A549 (cell line): ENCODE results near the gene CIAO2A.

Source experiments
- CTCF ChIP-seq: fragments of >200 bp; sonication (Bioruptor Twin); formaldehyde crosslinking; IDR thresholded peaks from 3 replicates; pipeline ENCODE4 v1.5.1; 2016
- EP300 ChIP-seq, 2 experiments: fragments of >200 bp; sonication (Bioruptor Twin); formaldehyde crosslinking; IDR thresholded peaks; 2 replicates in 1 of 2; 3 replicates in 1 of 2; pipeline ENCODE4 v1.6.1; 2016 to 2017
- ZSCAN20 ChIP-seq: fragments of 250-450 bp; sonication (Bioruptor Pico); IDR thresholded peaks from 2 replicates; pipeline ENCODE4 v1.8.0; 2022; ENCODE audit warnings: mild to moderate bottlenecking, moderate library complexity

GRCh38 chr15:64132217-64132616, 38.6 kb upstream of the CIAO2A start:
- TF ChIP-seq EP300 (IDR thresholded peaks at IDR 0.05) (no peak), CTCF (no peak), ZSCAN20 (CRISPR knock-in tag) (no peak)
